ENCODE measurements around the gene GPRIN1. TPM values are rescaled to one million over a fixed set of nuclear protein-coding genes. Genes with fewer than 3 reads are reported as not detected.

GPRIN1 gene
- under 1 TPM; 0.24 to 0.75 (median 0.30) TPM for total RNA-seq

- peak in 1 of 2 donors; percentile 19 for DNase-seq
- intact Hi-C loops (cut with DNase I) = no loop called here
- Histone ChIP-seq H3K9me3 (no peaks in the 10 kb centered on the region), H3K27me3 (peaks cover 6% of the 10 kb centered on the region), H3K4me1 (peaks cover 0 to 18% of the 10 kb centered on the region in 2 donors), H3K36me3 (no peaks in the 10 kb centered on the region), H3K27ac (no peak within 1 kb of the TSS), H3K4me3 (replicated peaks in 1 of 3) (peak within 1 kb of the TSS in 1 of 3 donors; percentile 13)
- 3% methylated on average over 6 of the region's 101 CpGs; no CpG with 5 or more reads in 1 of the 2 donors for WGBS, 2 donors
- TF ChIP-seq POLR2A (IDR thresholded peaks at IDR 0.05) = no peak
- no peak for TF ChIP-seq CTCF (IDR thresholded peaks at IDR 0.05)
Observed at GRCh38 chr5:176609724-176610434, at the start of gene GPRIN1. Gene GPRIN1, minus strand, starts transcription at chr5:176610156. Its CDS starts 10,322 bp downstream, at chr5:176599834.

- TF ChIP-seq CTCF (IDR thresholded peaks at IDR 0.05) = no peak
- no peak for TF ChIP-seq POLR2A (IDR thresholded peaks at IDR 0.05)
- no peaks in the 10 kb centered on the region for H3K27me3 ChIP-seq
- no peak for DNase-seq
- no peaks in the 10 kb centered on the region for H3K9me3 ChIP-seq
- WGBS, 2 donors = 75 to 86% methylated on average over 7 of the region's 7 CpGs
- intact Hi-C loops (cut with DNase I) = loop anchor here (5.0 kb wide), 1 partner anchor 242 kb away; the partner anchor contains the start of gene CLTB
- H3K27ac ChIP-seq = no peak overlapping the region
- no peak overlapping the region for H3K4me3 ChIP-seq (replicated peaks in 1 of 3)
- peaks cover 8 to 9% of the 10 kb centered on the region in 2 donors for H3K36me3 ChIP-seq
- H3K4me1 ChIP-seq = peaks cover 0 to 5% of the 10 kb centered on the region in 2 donors
Observed at GRCh38 chr5:176659512-176659839, 49.5 kb upstream of the GPRIN1 start.

GRCh38 chr5:176658817-176659511 is 49.0 kb upstream of the GPRIN1 start:
- intact Hi-C loops (cut with DNase I) = loop anchor here (5.0 kb wide), 1 partner anchor 242 kb away; the partner anchor contains the start of gene CLTB
- Histone ChIP-seq H3K4me1 (peaks cover 0 to 5% of the 10 kb centered on the region in 2 donors), H3K9me3 (no peaks in the 10 kb centered on the region), H3K27ac (no peak overlapping the region), H3K4me3 (replicated peaks in 1 of 3) (no peak overlapping the region), H3K27me3 (no peaks in the 10 kb centered on the region), H3K36me3 (peaks cover 8 to 9% of the 10 kb centered on the region in 2 donors)
- DNase-seq = no peak
- TF ChIP-seq CTCF (IDR thresholded peaks at IDR 0.05) (no peak), POLR2A (IDR thresholded peaks at IDR 0.05) (no peak)
- WGBS, 2 donors = 76% methylated on average over 9 of the region's 11 CpGs

GRCh38 chr5:176658007-176658599 is 48.1 kb upstream of the GPRIN1 start:
- WGBS, 2 donors = 59 to 66% methylated on average over 12 to 14 of the region's 14 CpGs
- no peak overlapping the region for H3K4me3 ChIP-seq (replicated peaks in 1 of 3)
- no peaks in the 10 kb centered on the region for H3K27me3 ChIP-seq
- TF ChIP-seq POLR2A (IDR thresholded peaks at IDR 0.05) (no peak), CTCF (IDR thresholded peaks at IDR 0.05) (peak in 5 of 6 experiments; percentile 17 to 74 (median 44))
- intact Hi-C loops (cut with DNase I) = loop anchor here (5.0 kb wide), 1 partner anchor 241 kb away; the partner anchor contains the start of gene CLTB
- H3K36me3 ChIP-seq = peaks cover 8 to 9% of the 10 kb centered on the region in 2 donors
- H3K4me1 ChIP-seq = peaks cover 0 to 5% of the 10 kb centered on the region in 2 donors
- no peaks in the 10 kb centered on the region for H3K9me3 ChIP-seq
- DNase-seq = peak; percentile 50 to 56
- H3K27ac ChIP-seq = no peak overlapping the region

All from thyroid gland (tissue), 4 donors.